Measurements from ENCODE around the gene FFAR1.

- no peak for TF ChIP-seq CTCF (optimal IDR thresholded peaks at IDR 0.05 in 1 of 3, IDR thresholded peaks at IDR 0.05 in 1 of 3, conservative IDR thresholded peaks at IDR 0.05 in 1 of 3; ENCODE audit: extremely low read depth in 1 of 3, insufficient read depth in 2 of 3, low read length in 3 of 3)
- TF ChIP-seq EZH2 (IDR thresholded peaks at IDR 0.05; ENCODE audit: low read length) = no peak
Observed at GRCh38 chr19:35318679-35319448, 28.8 kb upstream of the FFAR1 start.

All from keratinocyte (primary cell).